Activated CD4-positive, alpha-beta T cell treated with anti-CD3 and anti-CD28 coated beads, Interleukin-10, Interleukin-2, amounts not matched to agents 100 ng/mL and 50 ng/mL, durations not matched to agents 16 hours and 8 hours (primary cell): ENCODE measurements around the gene ZNF573.
A peak's percentile ranks its signal among the peaks of the same experiment; 100 is the strongest.
"Not testable (repeated sequence)": the region's sequence is repeated elsewhere in the genome, so short reads cannot be mapped to it uniquely, and the experiment has no call there.

Experiments used
- DNase-seq: peaks from one replicate; pipeline ENCODE4 v3.0.0-alpha.2; 2020

ZNF573 gene

GRCh38 chr19:37779127-37780005 is at the start of gene ZNF573:
Gene ZNF573 (minus strand): TSS chr19:37779586. CDS start chr19:37773729, 5,857 bp downstream.
- peak; percentile 86 for DNase-seq

GRCh38 chr19:37817180-37817981 is 38.0 kb upstream of the ZNF573 start:
- no peak for DNase-seq

- DNase-seq = not testable (repeated sequence)
These were observed 36.2 kb upstream of the ZNF573 start for GRCh38 chr19:37815611-37816010.

- no peak for DNase-seq
These were observed 34.0 kb upstream of the ZNF573 start for GRCh38 chr19:37813340-37813739.

- DNase-seq = no peak
These were observed 30.0 kb upstream of the ZNF573 start for GRCh38 chr19:37809366-37809765.

- DNase-seq = no peak
These were observed 24.0 kb upstream of the ZNF573 start for GRCh38 chr19:37803249-37803840.

GRCh38 chr19:37790244-37790925 is 11.0 kb upstream of the ZNF573 start:
- no peak for DNase-seq

- DNase-seq = no peak
These were observed 716 bp downstream of the ZNF573 start for GRCh38 chr19:37778613-37779126.

GRCh38 chr19:37770985-37771384 is 8.4 kb downstream of the ZNF573 start:
- DNase-seq = no peak

GRCh38 chr19:37763488-37763887 is 15.9 kb downstream of the ZNF573 start:
- DNase-seq = peak; percentile 19

- DNase-seq = not testable (repeated sequence)
These were observed 21.7 kb downstream of the ZNF573 start for GRCh38 chr19:37757683-37758082.

GRCh38 chr19:37738371-37738770 is 41.0 kb downstream of the ZNF573 start:
- DNase-seq = no peak

- DNase-seq = no peak
These were observed 54.2 kb downstream of the ZNF573 start for GRCh38 chr19:37725181-37725580.

GRCh38 chr19:37719927-37720265 is 59.5 kb downstream of the ZNF573 start:
- no peak for DNase-seq

GRCh38 chr19:37719111-37719926 is 60.1 kb downstream of the ZNF573 start, which contains the start of gene ZNF607:
Gene ZNF607 (minus strand): TSS chr19:37719761. CDS start chr19:37711618, 8,143 bp downstream.
- peak; percentile 90 for DNase-seq

GRCh38 chr19:37718304-37718703 is 61.1 kb downstream of the ZNF573 start:
- no peak for DNase-seq

- no peak for DNase-seq
These were observed 63.2 kb downstream of the ZNF573 start for GRCh38 chr19:37716140-37716539.

GRCh38 chr19:37706052-37706605 is 73.3 kb downstream of the ZNF573 start:
- no peak for DNase-seq

GRCh38 chr19:37699057-37699456 is 80.3 kb downstream of the ZNF573 start:
- DNase-seq = no peak

- no peak for DNase-seq
These were observed 81.2 kb downstream of the ZNF573 start for GRCh38 chr19:37698216-37698615.
